HEK293 (cell line): ENCODE results near the gene ITGB6.

Experiments
- CTCF ChIA-PET: fragments of 350-600 bp; formaldehyde crosslinking; extraction: SDS; loops from one replicate; lab custom pipeline; 2021; ENCODE audit warnings: antibody characterized with exemption; lab: Yijun Ruan, JAX
- POLR2A ChIA-PET: fragments of 300-600 bp; formaldehyde crosslinking; extraction: SDS; loops from one replicate; lab custom pipeline; 2020; ENCODE audit warnings: antibody characterized with exemption, inconsistent platforms; lab: Yijun Ruan, JAX
- H3K27ac ChIP-seq: fragments of 200-500 bp; sonication (Bioruptor generic); 2 replicates; pipeline ENCODE4 v1.5.1; 2014; ENCODE audit warnings: low read depth, low read length, control low read depth, inconsistent platforms; ENCODE audit errors: extremely low read depth
- H3K36me3 ChIP-seq, 2 experiments: fragments of 200-500 bp in 1 of 2; sonication (Bioruptor generic) in 1 of 2; 1 replicate in 1 of 2; 2 replicates in 1 of 2; pipeline ENCODE4 v1.5.1; 2014 to 2017; ENCODE audit warnings: inconsistent platforms in 2 of 2, low read length in 2 of 2; ENCODE audit not compliant: control insufficient read depth in 2 of 2, insufficient read depth in 1 of 2
- H3K4me1 ChIP-seq: fragments of 200-500 bp; sonication (Bioruptor generic); 2 replicates; pipeline ENCODE4 v1.5.1; 2014; ENCODE audit warnings: mild to moderate bottlenecking, low read length, inconsistent platforms; ENCODE audit not compliant: control insufficient read depth, insufficient read depth
- H3K4me3 ChIP-seq: 2 replicates; pipeline ENCODE4 v1.5.1; 2011; ENCODE audit warnings: low read depth, mild to moderate bottlenecking, control low read depth, low read length, moderate library complexity
- H3K9me3 ChIP-seq: fragments of 200-500 bp; sonication (Bioruptor generic); 2 replicates; pipeline ENCODE4 v1.5.1; 2014; ENCODE audit warnings: low read depth, low read length, inconsistent platforms; ENCODE audit not compliant: control insufficient read depth, insufficient read depth
- IKZF3 ChIP-seq: fragments of 450-650 bp; IDR thresholded peaks from 2 replicates; pipeline ENCODE4 v1.5.0; 2018; ENCODE audit warnings: missing biosample characterization, mild to moderate bottlenecking, missing genetic modification characterization, moderate library complexity
- KLF7 ChIP-seq: fragments of 450-650 bp; formaldehyde crosslinking; IDR thresholded peaks from 2 replicates; pipeline ENCODE4 v1.5.1; 2016; ENCODE audit warnings: missing biosample characterization, missing genetic modification characterization, borderline replicate concordance
- MZF1 ChIP-seq: fragments of 450-650 bp; formaldehyde crosslinking; IDR thresholded peaks from 2 replicates; pipeline ENCODE4 v1.5.1; 2017; ENCODE audit warnings: missing biosample characterization, missing genetic modification characterization, borderline replicate concordance
- REST ChIP-seq: fragments of 450-650 bp; formaldehyde crosslinking; IDR thresholded peaks from 2 replicates; pipeline ENCODE4 v1.5.1; 2016; ENCODE audit warnings: missing biosample characterization, missing genetic modification characterization
- TCF7L2 ChIP-seq: IDR thresholded peaks from 2 replicates; pipeline ENCODE4 v1.6.1; 2011; ENCODE audit warnings: low read depth, mild to moderate bottlenecking, inconsistent platforms, low read length, moderate library complexity, borderline replicate concordance
- WT1 ChIP-seq: fragments of 450-650 bp; formaldehyde crosslinking; IDR thresholded peaks from 2 replicates; pipeline ENCODE4 v1.5.1; 2016; ENCODE audit warnings: missing biosample characterization, missing genetic modification characterization
- ZNF114 ChIP-seq: fragments of 450-650 bp; formaldehyde crosslinking; IDR thresholded peaks from 2 replicates; pipeline ENCODE4 v1.5.0; 2017; ENCODE audit warnings: missing biosample characterization, missing genetic modification characterization
- ZNF19 ChIP-seq: fragments of 450-650 bp; formaldehyde crosslinking; IDR thresholded peaks from 2 replicates; pipeline ENCODE4; 2016; ENCODE audit warnings: missing biosample characterization, missing genetic modification characterization, low read depth
- ZNF214 ChIP-seq: fragments of 450-650 bp; formaldehyde crosslinking; IDR thresholded peaks from 2 replicates; pipeline ENCODE4 v1.5.1; 2017; ENCODE audit warnings: missing biosample characterization, mild to moderate bottlenecking, missing genetic modification characterization, borderline replicate concordance
- ZNF248 ChIP-seq: fragments of 450-650 bp; formaldehyde crosslinking; IDR thresholded peaks from 2 replicates; pipeline ENCODE4 v1.5.1; 2017; ENCODE audit warnings: missing biosample characterization, missing genetic modification characterization
- ZNF350 ChIP-seq: fragments of 450-650 bp; formaldehyde crosslinking; IDR thresholded peaks from 2 replicates; pipeline ENCODE4 v1.5.0; 2017; ENCODE audit warnings: missing biosample characterization, mild to moderate bottlenecking, missing genetic modification characterization
- ZNF394 ChIP-seq: fragments of 450-650 bp; formaldehyde crosslinking; IDR thresholded peaks from 2 replicates; pipeline ENCODE4 v1.5.1; 2016; ENCODE audit warnings: missing biosample characterization, missing genetic modification characterization, mild to moderate bottlenecking, moderate library complexity, borderline replicate concordance
- ZNF416 ChIP-seq: fragments of 450-650 bp; formaldehyde crosslinking; IDR thresholded peaks from 2 replicates; pipeline ENCODE4 v1.5.1; 2016; ENCODE audit warnings: missing biosample characterization, missing genetic modification characterization
- ZNF426 ChIP-seq: fragments of 450-650 bp; formaldehyde crosslinking; IDR thresholded peaks from 2 replicates; pipeline ENCODE4 v1.5.1; 2017; ENCODE audit warnings: missing biosample characterization, missing genetic modification characterization, mild to moderate bottlenecking, inconsistent platforms, moderate library complexity
- ZNF501 ChIP-seq: fragments of 450-650 bp; formaldehyde crosslinking; IDR thresholded peaks from 2 replicates; pipeline ENCODE4 v1.5.1; 2016; ENCODE audit warnings: missing biosample characterization, missing genetic modification characterization
- ZNF571 ChIP-seq: fragments of 450-650 bp; formaldehyde crosslinking; IDR thresholded peaks from 2 replicates; pipeline ENCODE4 v1.5.0; 2017; ENCODE audit warnings: missing biosample characterization, missing genetic modification characterization
- ZNF747 ChIP-seq: fragments of 450-650 bp; formaldehyde crosslinking; IDR thresholded peaks from 2 replicates; pipeline ENCODE4 v1.5.1; 2016; ENCODE audit warnings: missing biosample characterization, missing genetic modification characterization
- ZSCAN16 ChIP-seq: fragments of 450-650 bp; formaldehyde crosslinking; IDR thresholded peaks from 2 replicates; pipeline ENCODE4 v1.5.1; 2016; ENCODE audit warnings: missing biosample characterization, missing genetic modification characterization
- ZSCAN18 ChIP-seq: fragments of 450-650 bp; formaldehyde crosslinking; IDR thresholded peaks from 2 replicates; pipeline ENCODE4 v1.5.1; 2016; ENCODE audit warnings: missing biosample characterization, missing genetic modification characterization
- TF ChIP-seq, protein P1 (sequence below): fragments of 450-650 bp; formaldehyde crosslinking; IDR thresholded peaks from 2 replicates; pipeline ENCODE4 v1.5.1; 2016; ENCODE audit warnings: missing biosample characterization, missing genetic modification characterization
- TF ChIP-seq, protein P2 (sequence below): fragments of 450-650 bp; formaldehyde crosslinking; IDR thresholded peaks from 2 replicates; pipeline ENCODE4 v1.5.1; 2016; ENCODE audit warnings: missing biosample characterization, missing genetic modification characterization

Gene ITGB6

GRCh38 chr2:160200921-160201320 is 849 bp upstream of the ITGB6 start:
- no peak overlapping the region for H3K27ac ChIP-seq
- no peaks in the 10 kb centered on the region for H3K9me3 ChIP-seq
- CTCF ChIA-PET: no interaction called here
- no peak for TF ChIP-seq ZNF571 (tag by site-specific recombination)
- TF ChIP-seq WT1 (tag by site-specific recombination): no peak
- TF ChIP-seq, protein P1, sequence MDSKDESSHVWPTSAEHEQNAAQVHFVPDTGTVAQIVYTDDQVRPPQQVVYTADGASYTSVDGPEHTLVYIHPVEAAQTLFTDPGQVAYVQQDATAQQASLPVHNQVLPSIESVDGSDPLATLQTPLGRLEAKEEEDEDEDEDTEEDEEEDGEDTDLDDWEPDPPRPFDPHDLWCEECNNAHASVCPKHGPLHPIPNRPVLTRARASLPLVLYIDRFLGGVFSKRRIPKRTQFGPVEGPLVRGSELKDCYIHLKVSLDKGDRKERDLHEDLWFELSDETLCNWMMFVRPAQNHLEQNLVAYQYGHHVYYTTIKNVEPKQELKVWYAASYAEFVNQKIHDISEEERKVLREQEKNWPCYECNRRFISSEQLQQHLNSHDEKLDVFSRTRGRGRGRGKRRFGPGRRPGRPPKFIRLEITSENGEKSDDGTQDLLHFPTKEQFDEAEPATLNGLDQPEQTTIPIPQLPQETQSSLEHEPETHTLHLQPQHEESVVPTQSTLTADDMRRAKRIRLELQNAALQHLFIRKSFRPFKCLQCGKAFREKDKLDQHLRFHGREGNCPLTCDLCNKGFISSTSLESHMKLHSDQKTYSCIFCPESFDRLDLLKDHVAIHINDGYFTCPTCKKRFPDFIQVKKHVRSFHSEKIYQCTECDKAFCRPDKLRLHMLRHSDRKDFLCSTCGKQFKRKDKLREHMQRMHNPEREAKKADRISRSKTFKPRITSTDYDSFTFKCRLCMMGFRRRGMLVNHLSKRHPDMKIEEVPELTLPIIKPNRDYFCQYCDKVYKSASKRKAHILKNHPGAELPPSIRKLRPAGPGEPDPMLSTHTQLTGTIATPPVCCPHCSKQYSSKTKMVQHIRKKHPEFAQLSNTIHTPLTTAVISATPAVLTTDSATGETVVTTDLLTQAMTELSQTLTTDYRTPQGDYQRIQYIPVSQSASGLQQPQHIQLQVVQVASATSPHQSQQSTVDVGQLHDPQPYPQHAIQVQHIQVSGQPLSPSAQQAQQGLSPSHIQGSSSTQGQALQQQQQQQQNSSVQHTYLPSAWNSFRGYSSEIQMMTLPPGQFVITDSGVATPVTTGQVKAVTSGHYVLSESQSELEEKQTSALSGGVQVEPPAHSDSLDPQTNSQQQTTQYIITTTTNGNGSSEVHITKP (tag by site-specific recombination): no peak
- TF ChIP-seq, protein P2, sequence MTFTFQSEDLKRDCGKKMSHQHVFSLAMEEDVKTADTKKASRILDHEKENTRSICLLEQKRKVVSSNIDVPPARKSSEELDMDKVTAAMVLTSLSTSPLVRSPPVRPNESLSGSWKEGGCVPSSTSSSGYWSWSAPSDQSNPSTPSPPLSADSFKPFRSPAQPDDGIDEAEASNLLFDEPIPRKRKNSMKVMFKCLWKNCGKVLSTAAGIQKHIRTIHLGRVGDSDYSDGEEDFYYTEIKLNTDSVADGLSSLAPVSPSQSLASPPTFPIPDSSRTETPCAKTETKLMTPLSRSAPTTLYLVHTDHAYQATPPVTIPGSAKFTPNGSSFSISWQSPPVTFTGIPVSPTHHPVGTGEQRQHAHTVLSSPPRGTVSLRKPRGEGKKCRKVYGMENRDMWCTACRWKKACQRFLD (tag by site-specific recombination): no peak
- no peak for TF ChIP-seq ZNF416 (tag by site-specific recombination)
- no peak for TF ChIP-seq ZNF214 (tag by site-specific recombination)
- TF ChIP-seq ZNF19: no peak
- TF ChIP-seq ZNF747: no peak
- TF ChIP-seq IKZF3: no peak
- TF ChIP-seq ZNF350 (tag by site-specific recombination): no peak
- TF ChIP-seq, all 188 proteins: peak for 0
- H3K4me3 ChIP-seq: no peak overlapping the region
- H3K4me1 ChIP-seq: no peaks in the 10 kb centered on the region
- POLR2A ChIA-PET: interaction anchor here (1.3 kb wide), 1 partner anchor 69 kb away, joined by 6 read pairs; no protein-coding TSS in a partner anchor
- no peaks in the 10 kb centered on the region for H3K36me3 ChIP-seq

DNA sequence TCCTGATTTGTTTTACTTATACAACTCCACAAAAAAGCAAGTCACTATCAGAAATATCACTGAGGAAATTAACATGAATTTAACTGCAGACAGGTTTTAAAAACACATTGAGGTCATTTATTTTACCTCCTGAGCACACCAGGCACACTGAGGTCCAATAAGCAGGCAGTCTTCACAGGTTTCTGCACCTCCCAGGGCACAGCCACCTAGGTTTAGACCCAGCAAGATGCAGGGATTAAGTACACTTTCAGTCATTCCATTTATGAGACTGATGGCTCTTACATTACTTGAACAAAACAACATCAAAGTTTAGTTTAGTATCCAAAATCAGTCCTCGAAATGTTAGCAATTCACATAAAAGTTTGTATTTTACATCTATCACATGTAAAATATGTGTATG is 1.0 kb downstream of the ITGB6 start:
- ChIA-PET CTCF (no interaction called here), POLR2A (no interaction called here)
- no peak overlapping the region for H3K4me3 ChIP-seq
- H3K27ac ChIP-seq: no peak overlapping the region
- no peaks in the 10 kb centered on the region for H3K4me1 ChIP-seq
- H3K9me3 ChIP-seq: no peaks in the 10 kb centered on the region
- H3K36me3 ChIP-seq: no peaks in the 10 kb centered on the region
- TF ChIP-seq MZF1 (no peak), ZNF426 (tag by site-specific recombination) (no peak), REST (no peak), KLF7 (tag by site-specific recombination) (no peak), ZNF114 (tag by site-specific recombination) (no peak), TCF7L2 (no peak), ZNF501 (no peak), ZNF394 (no peak), ZSCAN18 (tag by site-specific recombination) (no peak), ZSCAN16 (no peak), ZNF248 (tag by site-specific recombination) (no peak)
